Measurements from ENCODE around the gene GRIN1.
"Not testable (repeated sequence)": the region's sequence is repeated elsewhere in the genome, so short reads cannot be mapped to it uniquely, and the experiment has no call there.

Gene GRIN1

GRCh38 chr9:137111788-137112563 lies 27.0 kb upstream of the GRIN1 start:
- no peak for DNase-seq (ENCODE audit: low read depth in 3 of 3)

GRCh38 chr9:137112564-137113384 lies 26.2 kb upstream of the GRIN1 start:
- DNase-seq (ENCODE audit: low read depth in 3 of 3), result no peak

- DNase-seq (ENCODE audit: low read depth in 3 of 3), result no peak
Observed at GRCh38 chr9:137113385-137114159, 25.4 kb upstream of the GRIN1 start.

- DNase-seq (ENCODE audit: low read depth in 3 of 3), result no peak
Observed at GRCh38 chr9:137114220-137114612, 24.7 kb upstream of the GRIN1 start.

GRCh38 chr9:137114613-137115393 lies 24.2 kb upstream of the GRIN1 start, which contains the start of gene DPP7:
Gene DPP7, minus strand, starts transcription at chr9:137114733. Its CDS starts 20 bp downstream, at chr9:137114713.
- DNase-seq (ENCODE audit: low read depth in 3 of 3), result peak; percentile 57 to 84 (median 62)

GRCh38 chr9:137115394-137116026 lies 23.4 kb upstream of the GRIN1 start:
- DNase-seq (ENCODE audit: low read depth in 3 of 3), result no peak

GRCh38 chr9:137116027-137116507 lies 22.9 kb upstream of the GRIN1 start:
- no peak for DNase-seq (ENCODE audit: low read depth in 3 of 3)

GRCh38 chr9:137116728-137117127 lies 22.2 kb upstream of the GRIN1 start:
- DNase-seq (ENCODE audit: low read depth in 3 of 3), result no peak

- no peak for DNase-seq (ENCODE audit: low read depth in 3 of 3)
Observed at GRCh38 chr9:137117269-137117731, 21.7 kb upstream of the GRIN1 start.

- not testable (repeated sequence) for DNase-seq (ENCODE audit: low read depth in 3 of 3)
Observed at GRCh38 chr9:137118092-137118603, 20.8 kb upstream of the GRIN1 start.

GRCh38 chr9:137121927-137122795 lies 16.8 kb upstream of the GRIN1 start:
- not testable (repeated sequence) for DNase-seq (ENCODE audit: low read depth in 3 of 3)

GRCh38 chr9:137122796-137123467 lies 16.0 kb upstream of the GRIN1 start:
- not testable (repeated sequence) for DNase-seq (ENCODE audit: low read depth in 3 of 3)

- no peak for DNase-seq (ENCODE audit: low read depth in 3 of 3)
Observed at GRCh38 chr9:137123468-137123837, 15.5 kb upstream of the GRIN1 start.

- not testable (repeated sequence) for DNase-seq (ENCODE audit: low read depth in 3 of 3)
Observed at GRCh38 chr9:137123952-137124462, 14.9 kb upstream of the GRIN1 start.

GRCh38 chr9:137126786-137127185 lies 12.2 kb upstream of the GRIN1 start:
- DNase-seq (ENCODE audit: low read depth in 3 of 3), result no peak

- DNase-seq (ENCODE audit: low read depth in 3 of 3), result no peak
Observed at GRCh38 chr9:137127301-137128157, 11.4 kb upstream of the GRIN1 start.

GRCh38 chr9:137128158-137128861 lies 10.6 kb upstream of the GRIN1 start:
- DNase-seq (ENCODE audit: low read depth in 3 of 3), result no peak
